Measurements from ENCODE around the gene SLC44A5.

SLC44A5 gene

GRCh38 chr1:75188892-75189291 is 422.0 kb downstream of the SLC44A5 start:
- TF ChIP-seq, protein P1, sequence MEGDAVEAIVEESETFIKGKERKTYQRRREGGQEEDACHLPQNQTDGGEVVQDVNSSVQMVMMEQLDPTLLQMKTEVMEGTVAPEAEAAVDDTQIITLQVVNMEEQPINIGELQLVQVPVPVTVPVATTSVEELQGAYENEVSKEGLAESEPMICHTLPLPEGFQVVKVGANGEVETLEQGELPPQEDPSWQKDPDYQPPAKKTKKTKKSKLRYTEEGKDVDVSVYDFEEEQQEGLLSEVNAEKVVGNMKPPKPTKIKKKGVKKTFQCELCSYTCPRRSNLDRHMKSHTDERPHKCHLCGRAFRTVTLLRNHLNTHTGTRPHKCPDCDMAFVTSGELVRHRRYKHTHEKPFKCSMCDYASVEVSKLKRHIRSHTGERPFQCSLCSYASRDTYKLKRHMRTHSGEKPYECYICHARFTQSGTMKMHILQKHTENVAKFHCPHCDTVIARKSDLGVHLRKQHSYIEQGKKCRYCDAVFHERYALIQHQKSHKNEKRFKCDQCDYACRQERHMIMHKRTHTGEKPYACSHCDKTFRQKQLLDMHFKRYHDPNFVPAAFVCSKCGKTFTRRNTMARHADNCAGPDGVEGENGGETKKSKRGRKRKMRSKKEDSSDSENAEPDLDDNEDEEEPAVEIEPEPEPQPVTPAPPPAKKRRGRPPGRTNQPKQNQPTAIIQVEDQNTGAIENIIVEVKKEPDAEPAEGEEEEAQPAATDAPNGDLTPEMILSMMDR (IDR thresholded peaks at IDR 0.05) = no peak

DNA sequence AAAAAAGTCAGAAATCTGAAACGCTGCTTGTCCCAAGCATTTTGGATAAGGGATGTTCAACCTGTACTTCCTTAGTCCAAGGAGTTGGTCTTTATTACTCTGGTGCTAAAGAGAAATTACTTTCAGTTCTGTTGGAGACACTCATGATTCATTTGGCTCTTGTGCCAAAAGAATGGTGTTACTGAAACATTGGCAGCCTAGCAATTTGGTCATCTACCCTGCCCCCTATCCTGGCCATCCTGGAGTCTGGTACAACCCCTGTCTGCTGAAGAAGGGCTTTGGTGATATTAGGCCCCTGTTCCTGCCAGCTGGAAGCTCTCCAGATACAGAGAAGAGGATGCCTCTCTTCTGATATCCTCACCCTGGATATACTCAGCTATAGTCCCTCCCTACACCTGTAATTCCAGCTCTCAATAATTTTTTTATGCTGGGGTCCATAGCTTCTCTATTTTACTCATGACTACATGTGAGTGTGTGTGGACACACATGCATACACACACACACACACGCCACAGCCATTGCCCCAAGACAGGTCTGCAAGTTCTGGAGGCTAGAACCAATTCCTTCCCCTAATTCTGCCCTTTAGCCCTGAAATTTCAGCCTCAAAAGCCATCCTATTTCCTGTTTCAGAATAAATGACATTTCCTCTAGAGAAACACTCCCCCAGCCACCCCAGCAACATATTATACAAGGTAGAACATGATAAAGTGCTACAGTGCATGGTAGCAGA is 436.7 kb downstream of the SLC44A5 start:
- TF ChIP-seq, protein P1 (IDR thresholded peaks at IDR 0.05) = no peak

DNA sequence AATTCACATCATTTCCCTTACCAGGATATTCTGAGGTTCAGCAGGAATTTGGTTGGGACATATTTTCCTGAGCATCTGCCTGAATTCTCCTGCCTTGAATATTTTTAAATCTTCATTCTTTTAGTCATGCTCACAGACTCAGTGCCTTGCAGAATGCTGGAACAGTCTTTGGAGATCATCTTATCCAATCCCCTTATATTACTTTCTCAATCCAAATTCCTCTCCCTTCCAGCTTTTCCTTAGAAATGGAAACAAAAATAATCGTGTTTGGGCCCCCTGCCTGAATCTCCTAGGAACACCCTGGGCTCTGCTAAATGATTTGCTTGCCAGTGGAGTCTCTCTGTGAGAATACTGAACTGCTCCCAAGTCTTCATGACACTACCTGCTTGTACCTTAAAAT is 438.4 kb downstream of the SLC44A5 start:
- TF ChIP-seq, protein P1 (IDR thresholded peaks at IDR 0.05) = no peak

GRCh38 chr1:75171876-75172275 is 439.0 kb downstream of the SLC44A5 start:
- TF ChIP-seq, protein P1 (IDR thresholded peaks at IDR 0.05) = no peak

DNA sequence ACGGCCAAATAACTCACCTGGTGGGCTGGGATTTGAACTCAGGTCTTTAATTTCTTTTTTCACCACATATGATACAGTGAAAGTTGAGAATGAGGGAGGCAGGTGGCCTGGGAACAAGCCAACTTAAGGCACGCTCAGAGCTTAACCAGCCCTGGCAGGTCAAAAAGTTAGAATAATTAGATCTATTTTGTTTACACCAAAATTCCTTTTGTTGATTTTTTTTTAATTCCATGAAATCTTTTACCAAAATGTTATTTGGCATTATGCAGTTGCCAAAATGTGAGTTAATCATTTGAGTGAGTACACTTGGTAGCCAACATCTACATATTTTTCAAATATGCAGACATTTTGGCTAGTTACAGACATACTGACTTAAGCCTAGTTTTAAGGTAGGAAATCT is 439.9 kb downstream of the SLC44A5 start:
- TF ChIP-seq, protein P1 (IDR thresholded peaks at IDR 0.05) = no peak

GRCh38 chr1:75170011-75170410 is 440.9 kb downstream of the SLC44A5 start:
- TF ChIP-seq, protein P1 (IDR thresholded peaks at IDR 0.05) = no peak

DNA sequence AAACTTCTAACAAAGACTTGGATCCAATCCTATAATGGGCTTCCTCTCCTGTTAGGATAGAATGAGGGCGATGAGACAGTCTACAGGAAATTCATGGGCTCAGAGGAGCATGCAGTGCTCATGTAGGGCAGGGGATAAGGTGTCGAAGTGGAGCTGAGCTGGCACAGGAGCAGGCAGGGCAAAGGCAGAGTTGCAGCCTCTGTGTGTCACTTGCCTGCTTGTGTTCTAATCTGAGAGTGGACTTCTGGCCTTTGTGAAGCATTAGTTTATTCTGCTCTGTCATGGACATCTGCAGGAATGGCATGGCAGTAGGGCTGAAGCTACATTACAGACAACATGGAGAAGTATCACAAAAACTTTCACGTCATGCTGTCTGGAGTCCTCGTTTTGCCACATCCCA is 444.1 kb downstream of the SLC44A5 start:
- TF ChIP-seq, protein P1 (IDR thresholded peaks at IDR 0.05) = no peak

DNA sequence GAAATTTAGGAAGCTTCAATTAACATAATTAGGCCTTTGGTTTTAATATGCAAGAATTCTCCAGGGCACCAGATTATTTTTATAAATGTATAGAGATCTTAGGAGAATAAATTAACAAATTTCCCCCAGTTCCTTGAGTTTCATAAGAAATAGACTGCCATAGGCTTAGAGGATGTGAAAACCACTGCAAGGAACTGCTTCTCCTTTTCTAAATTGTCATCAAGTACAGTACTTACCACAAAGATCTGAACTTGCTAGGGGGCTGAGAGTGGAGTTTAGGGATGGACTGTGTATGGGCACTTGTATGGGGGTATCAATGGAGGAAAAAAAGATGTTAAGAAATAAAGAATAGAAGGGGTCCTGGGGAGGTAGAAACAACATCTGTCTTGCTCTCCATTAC is 445.6 kb downstream of the SLC44A5 start:
- TF ChIP-seq, protein P1 (IDR thresholded peaks at IDR 0.05) = no peak

Measured in LNCAP (cell line).